ENCODE results near the gene MAPK10. TPM values are rescaled to one million over a fixed set of nuclear protein-coding genes. Genes with fewer than 3 reads are reported as not detected.

MAPK10 gene
- total RNA-seq, 1 donor from 2014 or later, result 2.2 TPM

DNA sequence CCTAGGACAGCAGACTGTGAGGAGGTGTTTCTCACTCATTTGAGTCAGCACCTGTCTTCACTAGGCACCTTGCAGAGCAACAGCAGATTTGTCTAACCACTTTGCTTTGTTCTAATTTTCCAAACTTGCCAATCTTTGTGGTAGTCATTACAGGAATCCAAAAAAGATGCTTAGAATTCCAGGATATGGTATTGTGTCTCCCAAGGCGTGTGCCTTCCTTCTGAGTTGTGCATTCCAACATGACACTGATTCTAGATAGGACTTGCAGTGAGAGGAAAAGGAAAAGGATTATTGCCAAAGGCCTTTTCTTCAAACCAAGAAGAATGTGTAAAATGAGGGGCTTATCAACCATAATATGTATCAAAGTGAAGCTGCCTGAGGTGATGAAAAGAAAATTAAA lies 126.2 kb downstream of the MAPK10 start:
- no peak overlapping the region for H3K4me3 ChIP-seq (ENCODE audit: low read depth, low read length)
- no peak for DNase-seq (ENCODE audit: low read depth)
- TF ChIP-seq, protein P1, sequence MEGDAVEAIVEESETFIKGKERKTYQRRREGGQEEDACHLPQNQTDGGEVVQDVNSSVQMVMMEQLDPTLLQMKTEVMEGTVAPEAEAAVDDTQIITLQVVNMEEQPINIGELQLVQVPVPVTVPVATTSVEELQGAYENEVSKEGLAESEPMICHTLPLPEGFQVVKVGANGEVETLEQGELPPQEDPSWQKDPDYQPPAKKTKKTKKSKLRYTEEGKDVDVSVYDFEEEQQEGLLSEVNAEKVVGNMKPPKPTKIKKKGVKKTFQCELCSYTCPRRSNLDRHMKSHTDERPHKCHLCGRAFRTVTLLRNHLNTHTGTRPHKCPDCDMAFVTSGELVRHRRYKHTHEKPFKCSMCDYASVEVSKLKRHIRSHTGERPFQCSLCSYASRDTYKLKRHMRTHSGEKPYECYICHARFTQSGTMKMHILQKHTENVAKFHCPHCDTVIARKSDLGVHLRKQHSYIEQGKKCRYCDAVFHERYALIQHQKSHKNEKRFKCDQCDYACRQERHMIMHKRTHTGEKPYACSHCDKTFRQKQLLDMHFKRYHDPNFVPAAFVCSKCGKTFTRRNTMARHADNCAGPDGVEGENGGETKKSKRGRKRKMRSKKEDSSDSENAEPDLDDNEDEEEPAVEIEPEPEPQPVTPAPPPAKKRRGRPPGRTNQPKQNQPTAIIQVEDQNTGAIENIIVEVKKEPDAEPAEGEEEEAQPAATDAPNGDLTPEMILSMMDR (conservative IDR thresholded peaks at IDR 0.05; ENCODE audit: low read depth, low read length), result no peak

DNA sequence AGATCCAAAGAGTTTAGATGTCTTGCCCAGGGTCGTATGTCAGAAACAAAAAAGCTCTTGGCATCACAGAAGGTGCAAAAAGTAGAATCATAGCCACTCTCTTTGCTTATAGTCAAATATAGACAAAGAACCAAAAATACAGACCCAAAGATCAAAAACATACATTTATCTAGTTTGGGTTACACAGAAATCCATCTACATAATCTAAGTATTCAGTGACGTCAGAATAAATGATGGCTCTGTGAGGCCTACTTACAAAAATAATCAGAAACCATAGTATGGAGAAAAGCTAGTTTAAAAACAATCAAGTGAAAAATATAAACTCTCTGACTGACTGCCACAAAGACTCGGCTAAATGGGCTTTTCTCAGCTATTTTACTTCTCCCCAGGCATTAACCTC lies 126.8 kb downstream of the MAPK10 start:
- H3K4me3 ChIP-seq (ENCODE audit: low read depth, low read length), result no peak overlapping the region
- no peak for DNase-seq (ENCODE audit: low read depth)
- TF ChIP-seq, protein P1 (conservative IDR thresholded peaks at IDR 0.05; ENCODE audit: low read depth, low read length), result no peak

GRCh38 chr4:86223472-86223871 lies 136.4 kb downstream of the MAPK10 start:
- DNase-seq (ENCODE audit: low read depth), result no peak
- TF ChIP-seq, protein P1 (conservative IDR thresholded peaks at IDR 0.05; ENCODE audit: low read depth, low read length), result peak; percentile 67
- H3K4me3 ChIP-seq (ENCODE audit: low read depth, low read length), result no peak overlapping the region

DNA sequence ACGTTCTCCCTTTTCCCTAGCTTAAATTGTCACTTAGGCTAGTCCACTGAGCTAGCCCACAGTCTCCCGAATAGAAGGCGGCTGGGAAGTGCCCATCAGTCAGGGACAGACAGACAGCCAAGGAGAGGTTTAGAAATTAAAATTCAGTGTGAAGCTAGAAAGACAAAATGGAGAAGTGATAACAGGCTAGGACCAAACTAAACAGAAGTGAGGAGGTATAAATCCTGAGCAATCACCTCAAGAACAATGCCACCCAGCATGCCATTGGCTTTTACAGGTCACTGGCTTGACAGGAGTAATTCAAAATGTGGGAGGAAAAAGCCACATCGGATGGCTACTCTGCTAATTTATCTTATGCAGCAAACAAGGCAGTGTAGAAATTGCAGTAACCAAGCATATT lies 138.9 kb downstream of the MAPK10 start:
- TF ChIP-seq, protein P1 (conservative IDR thresholded peaks at IDR 0.05; ENCODE audit: low read depth, low read length), result no peak
- no peak for DNase-seq (ENCODE audit: low read depth)
- H3K4me3 ChIP-seq (ENCODE audit: low read depth, low read length), result no peak overlapping the region

- H3K4me3 ChIP-seq (ENCODE audit: low read depth, low read length), result no peak overlapping the region
- no peak for DNase-seq (ENCODE audit: low read depth)
- TF ChIP-seq, protein P1 (conservative IDR thresholded peaks at IDR 0.05; ENCODE audit: low read depth, low read length), result no peak
Measured at GRCh38 chr4:86220121-86220520, 139.7 kb downstream of the MAPK10 start.

DNA sequence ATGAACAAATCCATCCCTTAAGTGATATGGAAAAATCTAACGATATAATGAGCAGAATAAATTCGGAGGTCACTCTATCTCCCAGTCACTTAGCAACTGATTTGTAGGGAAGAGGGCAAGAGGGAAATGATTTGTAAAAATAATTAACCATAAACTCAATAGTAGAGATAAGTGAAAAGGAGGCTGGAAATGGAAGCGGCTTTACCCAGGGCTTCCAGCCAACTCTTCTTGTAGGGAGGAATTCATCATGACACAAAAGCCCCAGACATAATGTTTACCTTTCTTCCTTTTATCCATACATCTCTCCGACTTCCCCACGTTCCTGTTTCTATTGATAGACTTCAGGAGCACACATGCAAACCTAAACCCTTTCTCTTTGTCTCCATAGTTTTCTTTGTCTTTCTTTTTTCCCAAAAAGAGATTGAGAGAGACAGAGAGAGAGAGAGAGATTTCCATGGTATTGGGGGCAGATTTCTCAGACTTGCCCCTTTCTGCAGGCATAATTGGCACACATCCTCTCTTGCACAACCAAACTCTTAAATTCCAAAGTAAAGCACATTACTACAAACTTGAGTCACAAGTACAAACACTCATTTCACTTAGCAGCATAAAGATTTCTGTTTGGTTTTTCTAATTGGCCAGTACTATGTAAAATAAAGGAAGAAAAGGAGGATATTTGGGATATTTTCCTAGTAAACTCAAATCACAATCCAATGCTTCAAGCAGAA lies 140.9 kb downstream of the MAPK10 start:
- TF ChIP-seq, protein P1 (conservative IDR thresholded peaks at IDR 0.05; ENCODE audit: low read depth, low read length), result no peak
- no peak for DNase-seq (ENCODE audit: low read depth)
- no peak overlapping the region for H3K4me3 ChIP-seq (ENCODE audit: low read depth, low read length)

- no peak overlapping the region for H3K4me3 ChIP-seq (ENCODE audit: low read depth, low read length)
- TF ChIP-seq, protein P1 (conservative IDR thresholded peaks at IDR 0.05; ENCODE audit: low read depth, low read length), result no peak
- no peak for DNase-seq (ENCODE audit: low read depth)
Measured at GRCh38 chr4:86203176-86203575, 156.7 kb downstream of the MAPK10 start.

Data from epithelial cell of proximal tubule (primary cell).